ENCODE results near the gene MAP3K7.
A peak's percentile ranks its signal among the peaks of the same experiment; 100 is the strongest.

The MAP3K7 gene

DNA sequence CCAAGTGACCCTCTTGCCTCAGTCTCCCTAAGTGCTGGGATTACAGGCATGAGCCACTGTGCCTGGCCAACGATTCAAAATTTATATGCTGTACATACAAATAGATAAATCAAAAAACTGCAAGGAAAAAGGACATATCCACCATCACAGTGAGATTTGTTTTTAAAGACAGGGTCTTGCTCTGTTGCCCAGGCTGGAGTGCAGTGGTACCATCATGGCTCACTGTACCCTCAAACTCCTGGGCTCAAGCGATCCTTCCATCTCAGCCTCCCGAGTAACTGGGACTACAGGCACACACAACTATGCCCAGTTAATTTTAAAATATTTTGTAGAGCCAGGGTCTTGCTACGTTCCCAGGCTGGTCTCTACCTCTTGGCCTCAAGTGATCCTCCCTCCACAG lies 61.5 kb downstream of the MAP3K7 start:
- DNase-seq (ENCODE audit: low spot score) = no peak

DNA sequence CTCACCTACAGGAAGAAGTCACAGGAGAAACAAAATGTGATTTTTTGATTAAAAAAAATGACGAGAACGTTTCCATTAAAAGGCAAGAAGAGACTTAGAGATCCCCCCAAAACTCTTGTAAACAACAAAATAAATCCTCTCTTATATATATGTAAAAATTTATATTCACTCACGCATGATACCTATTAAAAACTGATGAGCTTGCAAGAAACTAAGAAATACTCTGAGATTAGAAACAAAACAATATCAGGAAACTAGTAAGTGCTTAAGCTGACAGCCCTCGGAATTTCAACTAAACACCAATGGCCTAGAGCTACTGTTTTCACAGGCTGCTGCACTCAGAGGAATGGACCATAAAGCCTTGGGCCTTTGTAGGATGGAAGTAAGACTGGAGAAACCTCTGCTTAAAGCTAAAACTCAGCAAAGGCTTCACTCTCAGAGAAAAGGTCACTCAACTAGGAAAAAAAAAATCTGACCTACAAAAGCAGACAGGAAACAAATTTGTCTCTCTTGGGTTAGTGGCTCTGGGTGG lies 63.0 kb downstream of the MAP3K7 start:
- no peak for DNase-seq (ENCODE audit: low spot score)

GRCh38 chr6:90521955-90522354 lies 64.9 kb downstream of the MAP3K7 start:
- no peak for DNase-seq (ENCODE audit: low spot score)

DNA sequence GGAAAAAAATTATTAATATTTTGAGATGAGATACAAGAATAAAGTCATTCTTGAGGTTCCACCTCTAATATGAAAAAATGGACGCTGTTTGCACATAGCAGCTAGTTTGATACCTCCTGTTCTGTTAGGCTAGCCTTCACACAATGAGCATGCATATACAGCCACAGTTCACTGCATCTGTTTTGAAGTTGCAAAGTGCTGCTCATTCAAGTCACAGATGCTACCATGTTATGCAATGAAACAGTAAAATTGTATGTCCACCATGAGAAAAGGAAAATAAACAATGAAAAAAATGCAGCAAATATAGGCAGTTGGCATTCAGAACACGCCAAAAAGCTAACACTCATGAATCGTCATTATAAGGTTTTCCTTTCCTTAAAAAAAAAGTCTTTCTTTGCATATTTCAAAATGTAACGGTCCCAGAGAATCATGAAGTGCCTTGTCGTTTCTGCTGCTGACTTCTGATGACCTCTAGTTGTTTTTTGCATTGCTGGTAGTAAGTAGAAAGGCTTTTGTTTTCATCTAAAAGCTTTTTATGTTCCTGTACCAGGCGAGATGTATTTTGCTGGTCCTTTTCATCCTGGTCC lies 70.7 kb downstream of the MAP3K7 start:
- DNase-seq (ENCODE audit: low spot score) = no peak

GRCh38 chr6:90514496-90514895 lies 72.4 kb downstream of the MAP3K7 start:
- DNase-seq (ENCODE audit: low spot score) = no peak

DNA sequence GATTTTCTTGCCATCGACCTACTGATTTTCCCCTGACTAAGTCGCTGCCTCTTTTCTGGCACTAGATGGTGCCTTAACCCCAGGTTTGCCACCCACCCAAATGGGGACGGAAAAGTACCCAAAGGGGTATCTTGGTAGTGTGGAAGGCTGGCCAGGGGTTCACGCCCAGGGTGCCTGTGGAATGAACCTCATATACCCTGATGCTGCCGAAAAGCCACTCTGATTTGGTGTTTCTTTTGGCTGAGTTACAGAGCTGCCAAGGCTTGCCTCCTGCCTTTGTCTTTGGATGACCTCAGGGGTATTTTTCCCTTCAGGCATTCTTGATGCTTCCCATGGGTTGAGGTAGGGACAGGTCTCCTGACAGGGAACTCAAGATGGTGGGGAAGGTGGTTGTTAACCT lies 78.1 kb downstream of the MAP3K7 start:
- no peak for DNase-seq (ENCODE audit: low spot score)

GRCh38 chr6:90502866-90503407 lies 83.9 kb downstream of the MAP3K7 start:
- no peak for DNase-seq (ENCODE audit: low spot score)

- no peak for DNase-seq (ENCODE audit: low spot score)
Measured at GRCh38 chr6:90502381-90502780, 84.5 kb downstream of the MAP3K7 start.

DNA sequence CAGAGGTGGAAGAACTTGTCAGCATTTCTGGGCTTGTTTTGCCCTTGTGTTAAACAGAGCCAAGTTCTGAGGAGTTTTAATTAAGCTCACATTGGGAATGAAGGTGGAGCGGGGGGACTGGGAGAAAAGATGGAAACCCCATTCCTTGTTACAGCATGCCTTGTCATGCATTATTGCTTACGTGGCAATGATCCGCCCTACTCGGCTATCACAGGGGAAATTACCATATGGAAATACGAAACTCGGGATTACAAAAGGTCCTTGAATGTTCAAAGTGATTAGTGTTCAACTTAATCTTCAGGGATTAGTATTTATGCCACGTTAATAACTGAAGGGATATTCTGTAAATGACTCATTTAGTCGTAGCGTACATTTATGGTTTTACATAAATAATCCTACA lies 86.4 kb downstream of the MAP3K7 start:
- no peak for DNase-seq (ENCODE audit: low spot score)

DNA sequence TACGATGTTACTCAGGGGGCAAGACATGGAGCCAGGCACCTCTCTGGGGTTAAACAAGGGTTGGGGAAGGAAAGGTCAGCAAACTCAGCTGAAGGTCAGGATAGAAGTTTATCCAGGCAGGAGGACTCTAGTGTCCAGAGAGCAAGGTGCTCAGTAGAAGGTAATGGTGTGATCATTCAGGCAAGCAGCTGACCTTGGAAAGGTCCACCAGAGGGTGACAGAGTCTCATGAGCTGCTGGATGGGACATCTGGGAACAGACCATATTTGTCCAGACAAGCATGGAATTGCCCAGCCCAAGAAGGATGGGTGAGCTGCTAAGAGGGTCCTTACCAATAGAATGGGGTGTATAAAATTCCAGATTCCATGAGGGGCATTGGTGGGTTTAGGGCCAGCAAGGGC lies 89.5 kb downstream of the MAP3K7 start:
- DNase-seq (ENCODE audit: low spot score) = no peak

GRCh38 chr6:90496258-90497016 lies 90.4 kb downstream of the MAP3K7 start:
- no peak for DNase-seq (ENCODE audit: low spot score)

GRCh38 chr6:90495216-90495817 lies 91.6 kb downstream of the MAP3K7 start:
- DNase-seq (ENCODE audit: low spot score) = no peak

- no peak for DNase-seq (ENCODE audit: low spot score)
Measured at GRCh38 chr6:90494067-90494780, 92.6 kb downstream of the MAP3K7 start.

DNA sequence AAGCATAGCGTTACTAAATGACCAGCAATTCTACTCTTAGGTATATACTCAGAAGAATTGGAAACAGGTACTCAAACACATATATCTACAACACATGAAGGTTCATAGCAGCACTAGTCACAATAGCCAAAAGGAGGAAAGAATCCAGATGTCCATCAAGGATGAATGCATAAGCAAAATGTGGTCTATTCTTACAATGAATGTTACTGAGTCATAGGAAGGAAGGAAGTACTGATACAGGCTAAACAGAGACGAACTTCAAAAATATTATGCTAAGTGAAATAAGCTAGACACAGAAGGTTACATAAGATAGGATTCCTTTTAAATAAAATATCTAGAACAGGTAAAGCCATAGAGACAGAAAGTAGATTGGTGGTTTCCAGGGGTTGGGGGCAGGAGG lies 93.5 kb downstream of the MAP3K7 start:
- DNase-seq (ENCODE audit: low spot score) = no peak

DNA sequence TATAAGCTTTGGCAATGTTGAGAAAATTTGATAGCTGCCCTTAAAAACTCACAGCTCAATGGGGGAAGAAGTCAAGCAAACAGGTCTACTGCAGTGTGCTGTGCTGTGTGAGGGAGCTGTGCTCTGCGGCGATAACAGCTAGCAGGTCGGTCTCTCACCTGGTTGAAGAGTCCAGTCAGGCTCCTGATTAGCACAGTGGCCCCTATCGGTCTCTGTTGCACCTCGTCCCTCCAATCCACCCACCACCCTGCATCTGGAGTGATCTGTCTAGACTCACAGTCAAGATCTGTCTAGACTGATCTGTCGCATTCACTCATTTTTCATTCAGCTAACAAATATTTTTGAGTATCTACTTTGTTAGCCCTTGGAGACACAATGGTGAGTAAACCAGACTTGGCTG lies 94.1 kb downstream of the MAP3K7 start:
- DNase-seq (ENCODE audit: low spot score) = no peak

DNA sequence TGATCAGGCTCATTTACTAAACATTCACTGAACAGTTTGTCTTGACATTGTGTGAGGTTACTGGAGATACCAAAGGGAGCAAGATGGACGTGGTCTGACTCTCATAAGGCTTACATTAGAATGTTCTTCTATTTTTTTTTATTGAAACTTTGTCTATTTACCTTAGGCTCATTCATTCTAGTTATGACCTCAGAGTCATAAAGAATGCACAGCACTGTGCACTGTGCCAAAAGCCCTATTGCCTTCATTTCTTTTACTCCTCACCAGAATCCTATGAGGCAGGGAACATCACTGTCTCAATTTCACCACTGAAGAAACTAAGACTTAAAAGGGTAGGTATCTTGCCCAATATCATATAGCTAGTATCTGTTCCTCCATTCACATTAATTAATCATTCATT lies 94.5 kb downstream of the MAP3K7 start:
- no peak for DNase-seq (ENCODE audit: low spot score)

GRCh38 chr6:90490030-90490716 lies 96.7 kb downstream of the MAP3K7 start:
- DNase-seq (ENCODE audit: low spot score) = no peak

DNA sequence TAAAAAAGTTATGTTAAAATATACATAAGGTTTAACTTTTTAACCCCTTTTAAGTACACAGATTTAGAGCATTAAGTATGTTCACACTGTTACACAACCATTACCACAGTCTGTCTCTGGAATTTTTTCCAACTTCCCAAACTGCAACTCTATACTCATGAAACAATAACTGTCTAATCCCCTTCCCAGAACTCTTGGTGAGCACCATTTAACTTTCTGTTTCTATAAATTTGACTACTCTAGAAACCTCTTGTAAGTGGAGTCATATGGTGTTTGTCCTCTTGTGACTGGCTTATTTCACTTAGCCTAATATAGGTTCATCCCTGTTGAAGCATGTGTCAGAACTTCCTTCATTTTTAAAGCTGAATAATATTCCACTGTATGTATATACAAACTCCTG lies 98.1 kb downstream of the MAP3K7 start:
- no peak for DNase-seq (ENCODE audit: low spot score)

GRCh38 chr6:90485635-90486277 lies 101.1 kb downstream of the MAP3K7 start:
- no peak for DNase-seq (ENCODE audit: low spot score)

- peak; percentile 67 for DNase-seq (ENCODE audit: low spot score)
Measured at GRCh38 chr6:90484903-90485302, 102.0 kb downstream of the MAP3K7 start.

GRCh38 chr6:90484385-90484784 lies 102.5 kb downstream of the MAP3K7 start:
- no peak for DNase-seq (ENCODE audit: low spot score)
